GM18870 (cell line): ENCODE data around the gene SEMG1.

Source experiments
- ATAC-seq: cut with Tn5 transposase; IDR thresholded peaks from one replicate; pipeline ENCODE4 v1.9.1; 2021; ENCODE audit warnings: moderate library complexity; ENCODE audit not compliant: unreplicated experiment

The SEMG1 gene

GRCh38 chr20:45218636-45219035 lies 11.8 kb downstream of the SEMG1 start:
- ATAC-seq, result no peak

- ATAC-seq, result no peak
Observed at GRCh38 chr20:45221076-45221475, 14.2 kb downstream of the SEMG1 start, which contains the start of gene SEMG2. Gene SEMG2, plus strand, starts transcription at chr20:45221373. Its CDS starts 17 bp downstream, at chr20:45221390.

GRCh38 chr20:45223136-45223535 lies 16.3 kb downstream of the SEMG1 start:
- no peak for ATAC-seq

GRCh38 chr20:45226287-45226686 lies 19.5 kb downstream of the SEMG1 start:
- no peak for ATAC-seq

- no peak for ATAC-seq
Observed at GRCh38 chr20:45229264-45230056, 22.6 kb downstream of the SEMG1 start.

- no peak for ATAC-seq
Observed at GRCh38 chr20:45230631-45231030, 23.8 kb downstream of the SEMG1 start.

DNA sequence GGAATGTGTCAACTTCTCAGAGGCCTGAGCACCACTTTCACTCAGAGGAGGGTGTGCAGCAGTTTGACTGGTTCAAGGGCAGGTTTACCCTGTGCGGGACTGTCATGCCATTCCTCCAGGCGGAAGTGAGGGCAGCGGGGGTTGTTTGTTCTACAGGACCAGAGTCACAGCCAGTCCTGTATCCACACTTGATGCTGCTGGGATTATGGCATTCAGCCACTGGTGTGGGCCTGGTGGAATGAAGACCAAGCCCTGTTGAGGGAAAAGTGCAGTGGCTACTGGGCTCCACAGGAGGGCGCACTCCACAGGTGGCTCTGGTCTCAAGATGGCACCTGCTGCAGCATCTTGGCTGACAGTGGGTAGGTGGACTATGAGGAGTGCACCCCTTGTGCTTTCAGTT lies 29.2 kb downstream of the SEMG1 start:
- no peak for ATAC-seq

- no peak for ATAC-seq
Observed at GRCh38 chr20:45238139-45238538, 31.3 kb downstream of the SEMG1 start.

DNA sequence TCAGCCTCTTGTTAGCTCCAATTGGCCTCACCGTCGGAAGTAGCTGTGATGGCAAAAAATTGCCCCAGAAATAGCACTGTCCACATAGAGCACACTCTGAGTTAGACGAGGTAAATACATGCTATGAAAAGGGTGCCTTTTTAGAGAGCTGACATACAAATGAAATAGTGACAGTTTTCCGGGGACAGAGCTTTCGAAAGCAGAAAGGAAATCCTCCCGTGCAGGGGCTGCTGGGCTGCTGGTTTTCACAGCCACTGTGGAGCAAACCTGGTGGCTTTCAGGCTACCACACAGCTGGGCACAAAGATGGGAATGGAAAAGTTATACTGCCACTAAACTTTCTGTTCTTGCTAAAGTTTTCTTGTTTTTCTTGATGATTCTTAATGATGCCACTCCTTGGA lies 39.3 kb downstream of the SEMG1 start:
- ATAC-seq, result no peak

GRCh38 chr20:45247865-45248264 lies 41.0 kb downstream of the SEMG1 start:
- ATAC-seq, result no peak

DNA sequence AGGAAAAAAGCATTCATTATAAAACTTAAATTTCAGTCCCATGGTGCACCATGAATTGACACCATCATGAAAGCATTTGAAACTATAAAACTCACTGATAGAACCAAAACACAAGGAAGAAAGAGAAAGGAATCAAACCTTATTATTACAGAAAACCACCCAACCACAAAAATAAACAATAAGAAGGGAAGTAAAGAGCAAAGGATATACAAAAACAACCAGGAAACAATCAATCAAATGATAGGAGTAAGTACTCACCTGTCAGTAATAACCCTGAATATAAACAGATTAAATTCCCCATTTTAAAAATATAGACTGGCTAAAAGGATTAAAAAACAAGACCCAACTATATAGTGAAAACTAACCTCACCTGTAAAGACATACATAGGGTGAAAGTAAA lies 41.8 kb downstream of the SEMG1 start:
- ATAC-seq, result no peak

DNA sequence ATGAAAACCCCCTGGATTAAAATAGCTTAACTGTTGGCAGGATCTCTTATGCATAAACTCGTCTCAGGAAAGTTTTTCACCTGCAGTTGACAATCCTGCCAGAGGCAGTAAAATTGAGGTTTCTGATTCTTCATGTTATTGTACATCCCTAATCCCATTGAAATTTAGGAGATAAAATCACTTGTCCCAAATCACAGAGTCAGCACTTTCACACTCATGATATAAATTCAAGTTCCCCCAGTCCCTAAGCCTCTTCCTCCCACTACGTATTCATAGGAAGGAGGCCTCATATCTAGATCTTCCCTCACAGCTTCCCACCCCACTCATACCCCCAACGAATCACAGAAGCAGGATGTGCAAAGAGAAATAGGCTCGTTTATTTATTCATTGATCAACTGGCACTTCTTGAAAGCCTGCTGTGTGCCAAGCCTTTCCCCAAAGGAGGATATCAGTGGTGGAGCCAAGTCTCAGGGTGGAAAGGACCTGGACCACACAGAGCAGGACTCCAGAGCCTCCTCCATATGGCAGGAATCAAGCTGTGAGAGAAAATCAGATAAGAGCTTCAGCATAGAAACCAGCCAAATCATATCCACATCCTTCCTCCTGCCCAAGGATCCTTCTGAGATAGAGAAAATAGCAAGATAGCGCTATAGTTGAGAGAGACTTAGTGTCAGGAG lies 45.2 kb downstream of the SEMG1 start:
- ATAC-seq, result no peak

- no peak for ATAC-seq
Observed at GRCh38 chr20:45253261-45253660, 46.4 kb downstream of the SEMG1 start.

- ATAC-seq, result no peak
Observed at GRCh38 chr20:45254383-45255262, 47.8 kb downstream of the SEMG1 start, which contains the start of gene SLPI. Gene SLPI, minus strand, starts transcription at chr20:45254564. Its CDS starts 21 bp downstream, at chr20:45254543.

GRCh38 chr20:45257161-45257560 lies 50.3 kb downstream of the SEMG1 start:
- ATAC-seq, result no peak

DNA sequence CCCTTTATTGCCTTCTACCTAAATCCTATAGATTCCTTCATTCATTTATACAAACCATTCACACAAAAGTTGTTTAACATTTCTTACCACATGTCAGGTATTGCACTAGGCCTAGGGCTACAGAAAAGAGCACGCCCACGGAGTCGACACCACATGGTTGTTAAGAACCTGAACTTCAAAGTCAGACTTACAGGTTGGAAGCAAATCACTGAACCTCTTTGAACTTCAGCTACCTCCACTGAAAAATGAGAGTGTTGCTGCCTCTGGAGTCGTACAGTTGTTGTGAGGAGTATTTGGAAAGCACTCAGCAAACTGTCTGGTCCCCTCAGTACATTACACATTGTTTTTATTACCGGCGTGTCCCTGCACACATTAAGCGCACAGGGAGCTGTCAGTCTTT lies 50.9 kb downstream of the SEMG1 start:
- ATAC-seq, result no peak

- no peak for ATAC-seq
Observed at GRCh38 chr20:45258259-45258658, 51.4 kb downstream of the SEMG1 start.

DNA sequence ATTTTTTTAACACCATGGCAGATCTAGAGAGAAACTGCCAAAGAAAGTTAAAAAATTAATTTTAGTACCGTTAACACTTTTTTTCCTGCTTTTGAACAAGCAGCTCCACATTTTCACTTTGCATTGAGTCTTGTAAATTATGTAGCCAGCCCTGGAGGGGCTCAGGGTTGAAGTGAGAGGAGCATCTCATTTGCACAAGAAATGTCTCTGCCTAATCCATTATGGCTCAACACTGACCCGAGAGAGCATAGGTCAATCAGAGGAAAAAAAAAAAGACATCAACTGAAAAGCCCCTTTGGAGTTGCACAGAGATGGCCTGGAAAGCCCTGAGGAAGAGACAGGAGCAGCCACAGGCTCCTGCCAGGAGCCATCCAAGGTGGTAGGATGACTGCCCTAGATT lies 51.8 kb downstream of the SEMG1 start:
- ATAC-seq, result no peak
